ENCODE results near the gene RPS10. TPM values are rescaled to one million over a fixed set of nuclear protein-coding genes. Genes with fewer than 3 reads are reported as not detected.

The RPS10 gene
- total and polyA plus RNA-seq, 2 of the 8 experiments (the other 6 are each of a cell fraction or from before 2014, with no cell fraction given): 2,408 to 11,142 TPM

- TF ChIP-seq KDM1A (IDR thresholded peaks at IDR 0.05; ENCODE audit: borderline replicate concordance, low read length) (no peak), SIN3A (conservative IDR thresholded peaks at IDR 0.05 in 1 of 2, IDR thresholded peaks at IDR 0.05 in 1 of 2; ENCODE audit: low read depth in 1 of 2, low read length in 2 of 2) (no peak), SAP30 (IDR thresholded peaks at IDR 0.05; ENCODE audit: insufficient read depth, insufficient replicate concordance, low read length) (no peak), RXRA (IDR thresholded peaks at IDR 0.05; ENCODE audit: insufficient read depth, low read depth, low read length) (no peak), NANOG (IDR thresholded peaks at IDR 0.05; ENCODE audit: insufficient read depth, low read depth, low read length, poor library complexity, severe bottlenecking) (no peak), JUN (IDR thresholded peaks at IDR 0.05; ENCODE audit: low read depth, low read length) (no peak), NRF1 (IDR thresholded peaks at IDR 0.05; ENCODE audit: low read depth, low read length) (no peak)
Measured at GRCh38 chr6:34374508-34374907, 51.4 kb downstream of the RPS10 start (continued).
